ENCODE data around the gene KY. TPM values are rescaled to one million over a fixed set of nuclear protein-coding genes. Genes with fewer than 3 reads are reported as not detected.
A peak's percentile ranks its signal among the peaks of the same experiment; 100 is the strongest.

KY gene
- total and polyA plus RNA-seq, 2 of the 8 experiments (the other 6 are each of a cell fraction or from before 2014, with no cell fraction given) = not detected

DNA sequence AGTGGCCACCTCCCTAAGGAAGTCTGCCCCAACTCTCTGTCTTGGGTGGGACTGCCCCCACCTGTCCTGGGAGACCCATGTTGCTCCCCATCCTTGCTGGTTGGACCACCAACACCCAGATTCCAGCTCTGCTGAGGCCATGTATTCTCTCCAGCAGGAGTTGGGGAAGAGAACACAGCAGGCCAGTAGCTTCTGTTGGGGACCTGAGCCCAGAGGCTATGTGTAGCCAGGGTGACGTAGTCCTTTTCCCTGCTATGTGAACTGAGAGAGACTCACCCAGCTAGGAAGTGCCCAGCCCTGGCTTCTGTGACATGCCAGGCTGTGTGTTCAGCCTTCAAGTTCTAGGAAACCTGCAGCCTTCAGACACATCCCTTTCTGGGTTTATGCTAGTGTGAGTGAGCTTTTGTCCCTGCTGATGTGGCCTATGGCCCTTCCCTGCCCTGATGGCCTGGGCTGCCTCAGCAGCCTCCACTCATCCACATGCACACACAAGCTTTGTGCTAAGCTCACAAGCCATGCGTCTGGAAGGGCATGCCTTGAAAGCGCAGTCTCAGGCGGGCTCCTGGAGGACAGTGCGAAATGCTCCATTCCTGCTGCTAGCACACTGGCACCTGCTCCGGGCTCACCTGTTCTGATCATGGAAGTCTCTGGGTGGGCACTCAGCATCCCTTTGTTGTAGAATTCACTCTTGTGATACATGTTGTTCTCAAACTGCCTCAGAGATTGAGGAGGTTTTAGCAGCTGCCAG, 42.6 kb downstream of the KY start:
- H3K4me2 ChIP-seq (ENCODE audit: insufficient read depth in 1 of 2, low read depth in 2 of 2, low read length in 2 of 2) = no peak overlapping the region
- no peaks in the 10 kb centered on the region for H3K79me1 ChIP-seq (ENCODE audit: low read depth, low read length)
- 99% methylated on average over 6 of the region's 6 CpGs; no CpG with 5 or more reads in 1 of the 2 experiments for whole genome bisulfite sequencing, 2 experiments (ENCODE audit: extremely low coverage in 1 of 2, insufficient coverage in 1 of 2, insufficient read length in 1 of 2, insufficient replicate concordance in 2 of 2, low coverage in 1 of 2, low lambda C conversion rate in 2 of 2, missing lambda C conversion rate in 1 of 2)
- no peak overlapping the region for H3K4me3 ChIP-seq (ENCODE audit: extremely low read depth in 1 of 4, insufficient read depth in 2 of 4, low read depth in 3 of 4, low read length in 4 of 4)
- peaks cover 2 to 3% of the 10 kb centered on the region in 2 experiments for H4K20me1 ChIP-seq (replicated peaks in 1 of 2; ENCODE audit: control insufficient read depth in 1 of 2, insufficient read depth in 2 of 2, low read length in 2 of 2)
- no peak overlapping the region for H2BK120ac ChIP-seq (replicated peaks; ENCODE audit: low read depth, low read length)
- ChIA-PET CTCF (ENCODE audit: partially characterized antibody) (interaction anchor here (0.6 to 13.3 kb wide), 9 partner anchors 8 to 332 kb away, joined by 3 to 197 read pairs (median 4); partner anchors contain the start of gene EPHB1), POLR2A (ENCODE audit: partially characterized antibody) (no interaction called here)
- H3K14ac ChIP-seq (ENCODE audit: insufficient read length) = no peak overlapping the region
- no peak overlapping the region for H2AFZ ChIP-seq (ENCODE audit: low read length)
- no peak overlapping the region for H2BK15ac ChIP-seq (ENCODE audit: low read length)
- H3K18ac ChIP-seq (ENCODE audit: extremely low read depth, low read length) = no peak overlapping the region
- no peak overlapping the region for H3K9ac ChIP-seq (replicated peaks in 1 of 4; ENCODE audit: extremely low read depth in 1 of 4, low read depth in 3 of 4, low read length in 3 of 4)
- no peak overlapping the region for H4K5ac ChIP-seq (ENCODE audit: insufficient read length, low read depth, low read length)
- no peak overlapping the region; the same call in 1 of the 2 replicates for H4K8ac ChIP-seq (ENCODE audit: extremely low read depth, insufficient read depth, low read length)
- no peak overlapping the region for H3K23ac ChIP-seq (ENCODE audit: insufficient read length)
- no peak overlapping the region for H2AK5ac ChIP-seq (ENCODE audit: low read depth, low read length)
- H2BK12ac ChIP-seq (ENCODE audit: low read depth, low read length) = 0 out of 2 replicates have a peak overlapping the region, but pooled peaks have one; percentile 23
- no peak overlapping the region for H3K27ac ChIP-seq (ENCODE audit: low read depth, low read length)
- no peak for FAIRE-seq
- H3K56ac ChIP-seq (replicated peaks; ENCODE audit: insufficient read length, low read depth, low read length) = no peak overlapping the region
- no peaks in the 10 kb centered on the region for H3K36me3 ChIP-seq (ENCODE audit: control insufficient read depth in 2 of 4, insufficient read depth in 4 of 4, low read length in 3 of 4)
- peaks cover 0 to 2% (median 0%) of the 10 kb centered on the region in 4 experiments; a peak in 2 of 7 replicates for H3K27me3 ChIP-seq (replicated peaks in 1 of 4; ENCODE audit: control insufficient read depth in 3 of 4, extremely low read depth in 1 of 4, insufficient read depth in 3 of 4, low read length in 3 of 4)
- H2BK20ac ChIP-seq (ENCODE audit: low read length) = no peak overlapping the region
- no peaks in the 10 kb centered on the region for H3K23me2 ChIP-seq (ENCODE audit: low read depth, low read length)
- H3K9me3 ChIP-seq (ENCODE audit: insufficient read depth in 2 of 2, low read depth in 1 of 2, low read length in 1 of 2) = no peaks in the 10 kb centered on the region
- H2BK5ac ChIP-seq (ENCODE audit: low read depth, low read length) = no peak overlapping the region
- H3K4me1 ChIP-seq (replicated peaks in 1 of 4; ENCODE audit: control insufficient read depth in 3 of 4, insufficient read depth in 4 of 4, low read length in 3 of 4) = no peaks in the 10 kb centered on the region
- DNase-seq (ENCODE audit: low read depth in 1 of 2, low spot score in 2 of 2) = no peak
- H3K79me2 ChIP-seq (ENCODE audit: control insufficient read depth in 1 of 2, insufficient read depth in 2 of 2, low read length in 2 of 2) = no peaks in the 10 kb centered on the region
- no peak overlapping the region for H4K91ac ChIP-seq (replicated peaks; ENCODE audit: insufficient read length, low read length)
- H3K4ac ChIP-seq (replicated peaks; ENCODE audit: insufficient read length, low read depth, low read length) = no peak overlapping the region
- TF ChIP-seq EGR1 (IDR thresholded peaks at IDR 0.05; ENCODE audit: borderline replicate concordance, low read depth, low read length) (no peak), NRF1 (IDR thresholded peaks at IDR 0.05; ENCODE audit: low read depth, low read length) (no peak), JUND (IDR thresholded peaks at IDR 0.05; ENCODE audit: low read length) (no peak), POLR2A (IDR thresholded peaks at IDR 0.05; ENCODE audit: control extremely low read depth in 1 of 2, low read depth in 2 of 2, low read length in 2 of 2) (no peak), BACH1 (IDR thresholded peaks at IDR 0.05; ENCODE audit: low read length) (no peak), POU5F1 (IDR thresholded peaks at IDR 0.05; ENCODE audit: low read depth, low read length) (no peak), CHD2 (IDR thresholded peaks at IDR 0.05; ENCODE audit: low read length) (no peak), RAD21 (IDR thresholded peaks at IDR 0.05 in 1 of 2, conservative IDR thresholded peaks at IDR 0.05 in 1 of 2; ENCODE audit: low read depth in 2 of 2, low read length in 2 of 2) (no peak), HDAC2 (IDR thresholded peaks at IDR 0.05; ENCODE audit: borderline replicate concordance in 1 of 2, low read depth in 2 of 2, low read length in 2 of 2) (no peak), BRCA1 (IDR thresholded peaks at IDR 0.05; ENCODE audit: low read depth, low read length) (no peak)
- TF ChIP-seq, protein P1, sequence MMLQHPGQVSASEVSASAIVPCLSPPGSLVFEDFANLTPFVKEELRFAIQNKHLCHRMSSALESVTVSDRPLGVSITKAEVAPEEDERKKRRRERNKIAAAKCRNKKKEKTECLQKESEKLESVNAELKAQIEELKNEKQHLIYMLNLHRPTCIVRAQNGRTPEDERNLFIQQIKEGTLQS (IDR thresholded peaks at IDR 0.05; ENCODE audit: insufficient read depth, low read depth, low read length) = no peak
- TF ChIP-seq, protein P2, sequence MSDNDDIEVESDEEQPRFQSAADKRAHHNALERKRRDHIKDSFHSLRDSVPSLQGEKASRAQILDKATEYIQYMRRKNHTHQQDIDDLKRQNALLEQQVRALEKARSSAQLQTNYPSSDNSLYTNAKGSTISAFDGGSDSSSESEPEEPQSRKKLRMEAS (IDR thresholded peaks at IDR 0.05) = no peak

All from H1 (cell line).